SK-N-SH treated with all-trans-retinoic acid at 6 μM for 48 hours (cell line): ENCODE measurements around the gene ZNF492.

Experiments used
- ARNTL ChIP-seq: fragments of 450-650 bp; formaldehyde crosslinking; IDR thresholded peaks from 2 replicates; pipeline ENCODE4 v1.5.0; 2020; ENCODE audit warnings: low read depth, mild to moderate bottlenecking, moderate library complexity, borderline replicate concordance
- CSDC2 ChIP-seq: fragments of 250-450 bp; sonication (Bioruptor Pico); IDR thresholded peaks from 2 replicates; pipeline ENCODE4 v1.5.0; 2020; ENCODE audit warnings: mild to moderate bottlenecking, moderate library complexity
- OSR1 ChIP-seq: fragments of 250-450 bp; sonication (Bioruptor Pico); IDR thresholded peaks from 2 replicates; pipeline ENCODE4 v1.8.0; 2022; ENCODE audit warnings: moderate library complexity, mild to moderate bottlenecking, inconsistent platforms
- PATZ1 ChIP-seq: fragments of 250-450 bp; sonication (Bioruptor Pico); IDR thresholded peaks from 2 replicates; pipeline ENCODE4 v1.8.0; 2020; ENCODE audit warnings: mild to moderate bottlenecking, moderate library complexity, borderline replicate concordance
- POU6F1 ChIP-seq: fragments of 250-450 bp; sonication (Bioruptor Pico); IDR thresholded peaks from 2 replicates; pipeline ENCODE4 v1.8.0; 2021; ENCODE audit warnings: low read depth, mild to moderate bottlenecking, moderate library complexity, borderline replicate concordance
- RARB ChIP-seq: fragments of 250-450 bp; sonication (Bioruptor Pico); IDR thresholded peaks from 2 replicates; pipeline ENCODE4 v1.8.0; 2021; ENCODE audit warnings: mild to moderate bottlenecking, moderate library complexity
- SNAI2 ChIP-seq: fragments of 250-450 bp; sonication (Bioruptor Pico); IDR thresholded peaks from 2 replicates; pipeline ENCODE4 v1.5.0; 2020; ENCODE audit warnings: mild to moderate bottlenecking, moderate library complexity
- ZNF565 ChIP-seq: fragments of 450-650 bp; formaldehyde crosslinking; conservative IDR thresholded peaks from 2 replicates; pipeline ENCODE4 v1.5.0; 2020; ENCODE audit warnings: low read depth, mild to moderate bottlenecking, moderate library complexity

- no peak for TF ChIP-seq PATZ1 (CRISPR knock-in tag)
- TF ChIP-seq CSDC2 = no peak
- no peak for TF ChIP-seq POU6F1
- no peak for TF ChIP-seq RARB (CRISPR knock-in tag)
- TF ChIP-seq OSR1 (CRISPR knock-in tag) = no peak
- TF ChIP-seq ZNF565 (CRISPR knock-in tag) = no peak
- TF ChIP-seq ARNTL (CRISPR knock-in tag) = no peak
- no peak for TF ChIP-seq SNAI2 (CRISPR knock-in tag)
These were observed 14.8 kb upstream of the ZNF492 start for GRCh38 chr19:22619371-22619770.
